ENCODE data around the gene NDST3.

- TF ChIP-seq CTCF (IDR thresholded peaks at IDR 0.05) (no peak), ELF1 (IDR thresholded peaks at IDR 0.05) (no peak), MAX (IDR thresholded peaks at IDR 0.05; ENCODE audit: low read depth) (no peak), RFX5 (IDR thresholded peaks at IDR 0.05; ENCODE audit: low read length) (no peak), ZBTB33 (IDR thresholded peaks at IDR 0.05; ENCODE audit: borderline replicate concordance, low read depth) (no peak), FOSL2 (IDR thresholded peaks at IDR 0.05; ENCODE audit: borderline replicate concordance, low read depth) (no peak), EZH2phosphoT487 (IDR thresholded peaks at IDR 0.05; ENCODE audit: borderline replicate concordance, low read depth) (no peak), FOXM1 (IDR thresholded peaks at IDR 0.05; ENCODE audit: low read depth) (no peak), NFIC (IDR thresholded peaks at IDR 0.05; ENCODE audit: borderline replicate concordance) (no peak), POLR2AphosphoS5 (IDR thresholded peaks at IDR 0.05; ENCODE audit: low read depth, low read length) (peak; percentile 14; the same call in 1 of the 2 replicates), PBX3 (IDR thresholded peaks at IDR 0.05) (no peak)
Observed at GRCh38 chr4:118279920-118280432, 245.7 kb downstream of the NDST3 start.

Measured in SK-N-SH (cell line).